Endodermal cell (in vitro differentiated cells): Measurements from ENCODE around the gene IDI1. TPM values are rescaled to one million over a fixed set of nuclear protein-coding genes. Genes with fewer than 3 reads are reported as not detected.

Experiments
- DNase-seq: peaks from one replicate; pipeline ENCODE4 v3.0.0-alpha.2; 2017
- H3K27ac ChIP-seq: 2 replicates; pipeline ENCODE4 v1.5.1; 2013; ENCODE audit warnings: mild to moderate bottlenecking, low read depth, low read length, moderate library complexity
- H3K27me3 ChIP-seq: 2 replicates; pipeline ENCODE4 v1.6.1; 2013; ENCODE audit warnings: mild to moderate bottlenecking, low read length, moderate library complexity; ENCODE audit not compliant: insufficient read depth, control insufficient read depth, poor library complexity, severe bottlenecking
- H3K36me3 ChIP-seq: 2 replicates; pipeline ENCODE4 v1.7.0; 2013; ENCODE audit warnings: mild to moderate bottlenecking, low read length, moderate library complexity; ENCODE audit not compliant: control insufficient read depth, insufficient read depth
- H3K4me1 ChIP-seq: one replicate; pipeline ENCODE4 v1.7.0; 2013; ENCODE audit warnings: low read length; ENCODE audit not compliant: control insufficient read depth, insufficient read depth
- H3K4me3 ChIP-seq: 2 replicates; pipeline ENCODE4 v1.5.1; 2013; ENCODE audit warnings: mild to moderate bottlenecking, low read length, moderate library complexity
- H3K9ac ChIP-seq: 2 replicates; pipeline ENCODE4 v1.6.1; 2013; ENCODE audit warnings: mild to moderate bottlenecking, low read length, moderate library complexity; ENCODE audit not compliant: poor library complexity, severe bottlenecking; ENCODE audit errors: extremely low read depth
- H3K9me3 ChIP-seq: 2 replicates; pipeline ENCODE4 v1.6.1; 2013; ENCODE audit warnings: mild to moderate bottlenecking, low read length, moderate library complexity; ENCODE audit not compliant: control insufficient read depth
- H3K27ac Mint-ChIP-seq: 2 replicates; pipeline ENCODE4 v1.8.0; 2020; ENCODE audit warnings: mixed read lengths
- H3K27me3 Mint-ChIP-seq: 2 replicates; pipeline ENCODE4 v1.8.0; 2021; ENCODE audit warnings: mild to moderate bottlenecking, mixed read lengths; ENCODE audit not compliant: insufficient read depth
- H3K36me3 Mint-ChIP-seq: 2 replicates; pipeline ENCODE4 v1.8.0; 2020; ENCODE audit warnings: low read depth, mixed read lengths
- H3K4me1 Mint-ChIP-seq: 2 replicates; pipeline ENCODE4 v1.8.0; 2020; ENCODE audit warnings: mixed read lengths
- H3K4me3 Mint-ChIP-seq: 2 replicates; pipeline ENCODE4 v1.8.0; 2020; ENCODE audit warnings: mild to moderate bottlenecking, moderate library complexity, mixed read lengths
- H3K9me3 Mint-ChIP-seq: 2 replicates; pipeline ENCODE4 v1.8.0; 2020; ENCODE audit warnings: mild to moderate bottlenecking, mixed read lengths
- CTCF ChIP-seq: fragments of 200-600 bp; sonication (generic); conservative IDR thresholded peaks from 2 replicates; pipeline ENCODE4 v1.5.0; 2021; ENCODE audit warnings: antibody characterized with exemption, mild to moderate bottlenecking
- WGBS, 2 experiments: methylation state at CpG; one replicate each; pipeline versions ENCODE4 v1.1.5 to v1.1.7; 2013; ENCODE audit warnings: missing lambda C conversion rate in 2 of 2, mixed read lengths in 1 of 2; ENCODE audit not compliant: insufficient coverage in 1 of 2, insufficient read length in 1 of 2; 5-methylcytosine and 5-hydroxymethylcytosine counted together
- total RNA-seq, 2 donors: library from RNA; stranded (reverse); fragmentation: NEBNext Ultra II Directional in 1 of 2; extraction: Animal tissue kit (Norgen Biotek cat#: 25700) in 1 of 2; gene quantifications; 2 replicates in 1 of 2; 3 replicates in 1 of 2; pipeline ENCODE4 v1.2.1, GENCODE V29; 2021

The IDI1 gene
- total RNA-seq, 2 donors from 2014 or later, result 36.3 to 53.3 TPM

- Mint-ChIP-seq H3K27ac (no peak overlapping the region), H3K36me3 (peaks cover 56% of the 10 kb centered on the region), H3K4me1 (peaks cover 9% of the 10 kb centered on the region), H3K27me3 (no peaks in the 10 kb centered on the region), H3K9me3 (no peaks in the 10 kb centered on the region), H3K4me3 (no peak overlapping the region)
- 93 to 95% methylated on average over 9 to 13 of the region's 13 CpGs for WGBS, 2 experiments
- Histone ChIP-seq H3K9me3 (no peaks in the 10 kb centered on the region), H3K27me3 (no peaks in the 10 kb centered on the region), H3K4me1 (no peaks in the 10 kb centered on the region), H3K27ac (no peak overlapping the region), H3K4me3 (no peak overlapping the region), H3K36me3 (peaks cover 51% of the 10 kb centered on the region), H3K9ac (no peak overlapping the region)
- no peak for TF ChIP-seq CTCF
- no peak for DNase-seq
Measured at GRCh38 chr10:1086787-1087186, 37.9 kb upstream of the IDI1 start.

DNA sequence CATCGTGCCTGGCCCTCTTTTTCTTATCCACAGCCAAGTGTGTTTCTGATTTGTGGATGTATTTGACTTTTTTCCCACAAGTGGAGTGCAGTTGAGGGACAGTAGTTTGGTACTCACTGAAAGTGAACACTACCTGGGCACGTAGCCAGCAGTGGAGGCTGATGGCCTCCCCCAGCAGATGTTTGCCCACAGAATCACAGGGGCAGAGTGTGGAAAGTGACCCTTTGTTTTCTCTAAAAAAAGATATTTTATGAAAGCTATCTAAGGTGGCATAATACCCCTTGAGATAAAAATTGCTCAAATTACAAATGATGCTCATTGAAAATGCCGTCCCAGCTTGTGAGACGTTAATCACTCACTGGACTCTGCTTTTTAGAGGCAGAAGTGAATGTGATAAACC lies 36.3 kb upstream of the IDI1 start:
- Mint-ChIP-seq H3K9me3 (no peaks in the 10 kb centered on the region), H3K27me3 (no peaks in the 10 kb centered on the region), H3K4me3 (no peak overlapping the region), H3K27ac (no peak overlapping the region), H3K36me3 (peaks cover 48% of the 10 kb centered on the region), H3K4me1 (peaks cover 9% of the 10 kb centered on the region)
- Histone ChIP-seq H3K9ac (no peak overlapping the region), H3K36me3 (peaks cover 51% of the 10 kb centered on the region), H3K27ac (no peak overlapping the region), H3K27me3 (no peaks in the 10 kb centered on the region), H3K4me1 (no peaks in the 10 kb centered on the region), H3K4me3 (no peak overlapping the region), H3K9me3 (no peaks in the 10 kb centered on the region)
- WGBS, 2 experiments, result 89 to 95% methylated on average over 3 to 4 of the region's 4 CpGs
- no peak for TF ChIP-seq CTCF
- DNase-seq, result no peak

- Histone ChIP-seq H3K9me3 (no peaks in the 10 kb centered on the region), H3K4me3 (no peak overlapping the region), H3K4me1 (no peaks in the 10 kb centered on the region), H3K9ac (no peak overlapping the region), H3K36me3 (peaks cover 52% of the 10 kb centered on the region), H3K27me3 (no peaks in the 10 kb centered on the region), H3K27ac (no peak overlapping the region)
- H3K9me3 Mint-ChIP-seq, result no peaks in the 10 kb centered on the region
- no peak overlapping the region for H3K27ac Mint-ChIP-seq
- no peak overlapping the region for H3K4me3 Mint-ChIP-seq
- H3K27me3 Mint-ChIP-seq, result no peaks in the 10 kb centered on the region
- H3K36me3 Mint-ChIP-seq, result peaks cover 50% of the 10 kb centered on the region
- TF ChIP-seq CTCF, result no peak
- 95% methylated on average over 26 to 28 of the region's 28 CpGs for WGBS, 2 experiments
- no peak for DNase-seq
- H3K4me1 Mint-ChIP-seq, result peaks cover 4% of the 10 kb centered on the region
Measured at GRCh38 chr10:1084011-1084950, 35.4 kb upstream of the IDI1 start.
